SK-N-MC (cell line): ENCODE results near the gene NINJ1.

Source experiments
- EZH2 ChIP-seq: fragments of 200-600 bp; sonication (generic); IDR thresholded peaks from one replicate; pipeline ENCODE4 v1.6.1; 2017; ENCODE audit warnings: antibody characterized with exemption
- FOXP2 ChIP-seq: optimal IDR thresholded peaks from 2 replicates; pipeline ENCODE3; 2011; ENCODE audit warnings: mild to moderate bottlenecking, moderate library complexity; ENCODE audit not compliant: insufficient read depth; ENCODE audit errors: extremely low read length, control extremely low read depth
- POLR2AphosphoS5 ChIP-seq: IDR thresholded peaks from 2 replicates; pipeline ENCODE4 v1.6.1; 2012; ENCODE audit warnings: mild to moderate bottlenecking, low read depth, low read length, borderline replicate concordance

DNA sequence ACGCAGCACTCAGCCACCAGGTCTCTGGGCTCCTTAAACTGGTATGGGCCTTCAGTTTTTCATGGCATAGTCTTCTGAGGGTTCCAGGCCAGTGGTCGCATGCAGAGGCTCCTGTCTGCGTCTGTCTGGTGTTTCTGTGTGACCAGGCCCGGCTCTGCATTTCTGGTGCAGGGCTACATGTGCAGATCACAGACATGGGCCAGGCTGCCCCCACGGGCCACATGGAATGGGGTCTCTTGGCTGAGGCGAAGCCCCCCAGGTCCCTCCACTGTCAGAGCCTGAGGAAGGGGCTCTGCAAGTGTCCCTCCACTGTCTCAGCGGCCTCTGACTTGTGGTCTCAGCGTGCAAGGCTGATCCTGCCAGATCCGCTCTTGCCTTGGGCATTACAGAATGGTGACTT is 53.6 kb downstream of the NINJ1 start:
- TF ChIP-seq POLR2AphosphoS5 = no peak
- no peak for TF ChIP-seq EZH2
- no peak for TF ChIP-seq FOXP2
